Right lobe of liver (tissue), 6 donors: ENCODE measurements around the gene PRKN. TPM values are rescaled to one million over a fixed set of nuclear protein-coding genes. Genes with fewer than 3 reads are reported as not detected.

ENCODE experiments used
- ATAC-seq, 4 donors: fragments of 200-7000 bp; cut with Tn5 transposase; one replicate each; pipeline ENCODE4 v1.9.1; 2020; ENCODE audit warnings: mild to moderate bottlenecking in 4 of 4, moderate library complexity in 4 of 4
- DNase-seq, 3 donors: peaks; one replicate each; pipeline ENCODE4 v3.0.0-alpha.2; 2020
- H3K27ac ChIP-seq, 3 donors: fragments of 200-600 bp; one replicate each; pipeline ENCODE4 v1.8.0; 2022
- H3K27me3 ChIP-seq, 2 donors: fragments of 200-600 bp; one replicate each; pipeline ENCODE4 v1.8.0; 2022
- H3K36me3 ChIP-seq, 4 donors: fragments of 200-600 bp; sonication (generic) in 1 of 4; one replicate each; pipeline versions ENCODE4 v1.5.1 to v1.8.0; 2017 to 2022; ENCODE audit warnings: control low read depth in 1 of 4
- H3K4me1 ChIP-seq, 4 donors: fragments of 200-600 bp; sonication (generic) in 1 of 4; one replicate each; pipeline versions ENCODE4 v1.5.1 to v1.8.0; 2017 to 2022; ENCODE audit warnings: control low read depth in 1 of 4
- H3K4me3 ChIP-seq, 3 donors: fragments of 200-600 bp; one replicate each; pipeline ENCODE4 v1.8.0; 2022
- H3K9me3 ChIP-seq, 4 donors: fragments of 200-600 bp; sonication (generic) in 1 of 4; one replicate each; pipeline versions ENCODE4 v1.5.1 to v1.8.0; 2017 to 2022; ENCODE audit warnings: control low read depth in 1 of 4
- POLR2A ChIP-seq: fragments of 450-650 bp; IDR thresholded peaks from one replicate; pipeline ENCODE4 v1.6.1; 2017; ENCODE audit warnings: antibody characterized with exemption, mild to moderate bottlenecking
- WGBS: methylation state at CpG from one replicate; pipeline ENCODE4 v1.1.6; 2018; ENCODE audit warnings: low coverage, low lambda C conversion rate; ENCODE audit not compliant: insufficient coverage; ENCODE audit errors: missing lambda C conversion rate; 5-methylcytosine and 5-hydroxymethylcytosine counted together
- intact Hi-C, 2 donors: fragments of 100-400 bp; cut with DNase I; formaldehyde crosslinking; loops; one replicate each; pipeline versions ENCODE4 v1.11.2 to v1.14.1; 2022
- total RNA-seq, 6 experiments: library from RNA; depleted of rRNA in 2 of 6; stranded (reverse); fragments of >200 nt in 2 of 6; fragmentation: NEBNext Ultra II Directional in 3 of 6; extraction: Animal tissue kit (Norgen Biotek cat#: 25700) in 3 of 6; gene quantifications; one replicate each; pipeline versions ENCODE4 v1.1.0 to v1.2.4, GENCODE V29; 2016 to 2023
- TF ChIP-seq, protein P1 (sequence below), 4 donors: fragments of 200-600 bp in 3 of 4; fragments of 450-650 bp in 1 of 4; IDR thresholded peaks; one replicate each; pipeline versions ENCODE4 v1.5.1 to v1.8.0; 2016 to 2022; ENCODE audit warnings: antibody characterized with exemption in 4 of 4, mild to moderate bottlenecking in 2 of 4
- donor health status: DM: no; HTN: yes; CAD: no.
- donor health status: DM: no; HTN: no; CAD: no.
- donor health status: DM: no; HTN: no; CAD: no.
- donor health status: DM: no; HTN: yes; CAD: no.
- donor health status: DM: no; HTN: yes; CAD: no.

Gene PRKN
- total RNA-seq, 6 experiments from 2014 or later: 1.1 to 3.7 (median 2.2) TPM

DNA sequence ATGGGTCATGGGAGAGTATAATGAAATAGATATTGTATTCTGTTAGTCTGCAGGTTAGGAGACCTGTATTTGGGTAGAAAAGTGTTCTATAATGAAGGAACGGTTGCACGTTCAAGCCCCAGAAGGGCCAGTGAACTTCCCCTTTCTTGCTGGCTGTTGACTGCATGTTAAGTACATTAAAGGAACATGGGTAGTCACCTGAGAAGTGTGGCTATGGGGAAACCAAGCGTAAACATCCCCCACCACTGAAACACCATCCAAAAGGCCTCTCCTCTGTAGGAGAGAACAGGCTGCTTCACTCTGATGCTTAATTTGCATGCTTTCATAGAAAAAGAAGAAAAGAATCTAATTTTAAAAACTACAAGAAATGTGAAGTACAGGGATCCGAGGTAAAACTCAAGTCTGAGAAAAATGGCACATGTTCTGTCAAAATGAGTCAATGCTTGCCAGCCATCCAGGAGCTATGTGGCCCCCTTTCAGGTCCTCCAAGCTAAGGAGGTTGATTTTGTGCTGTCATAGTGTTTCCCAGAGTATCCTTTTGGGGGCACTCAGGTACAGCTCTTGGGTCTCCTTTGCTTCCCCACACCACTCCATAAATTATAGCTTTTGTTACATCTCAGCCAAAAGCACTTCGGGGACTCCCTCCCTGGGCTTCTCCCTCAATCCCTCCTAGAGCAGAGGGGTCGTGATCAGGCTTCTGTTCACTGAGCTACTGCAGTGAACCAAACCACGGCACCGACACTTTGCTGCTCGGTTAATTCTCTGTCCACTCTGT, 1170.0 kb downstream of the PRKN start:
- ATAC-seq (no peak), DNase-seq (no peak)
- no peak overlapping the region for H3K27ac ChIP-seq
- WGBS: 90% methylated on average over 2 of the region's 9 CpGs
- no peaks in the 10 kb centered on the region for H3K27me3 ChIP-seq
- peaks cover 0 to 10% (median 0%) of the 10 kb centered on the region in 4 donors for H3K9me3 ChIP-seq
- TF ChIP-seq, protein P1, sequence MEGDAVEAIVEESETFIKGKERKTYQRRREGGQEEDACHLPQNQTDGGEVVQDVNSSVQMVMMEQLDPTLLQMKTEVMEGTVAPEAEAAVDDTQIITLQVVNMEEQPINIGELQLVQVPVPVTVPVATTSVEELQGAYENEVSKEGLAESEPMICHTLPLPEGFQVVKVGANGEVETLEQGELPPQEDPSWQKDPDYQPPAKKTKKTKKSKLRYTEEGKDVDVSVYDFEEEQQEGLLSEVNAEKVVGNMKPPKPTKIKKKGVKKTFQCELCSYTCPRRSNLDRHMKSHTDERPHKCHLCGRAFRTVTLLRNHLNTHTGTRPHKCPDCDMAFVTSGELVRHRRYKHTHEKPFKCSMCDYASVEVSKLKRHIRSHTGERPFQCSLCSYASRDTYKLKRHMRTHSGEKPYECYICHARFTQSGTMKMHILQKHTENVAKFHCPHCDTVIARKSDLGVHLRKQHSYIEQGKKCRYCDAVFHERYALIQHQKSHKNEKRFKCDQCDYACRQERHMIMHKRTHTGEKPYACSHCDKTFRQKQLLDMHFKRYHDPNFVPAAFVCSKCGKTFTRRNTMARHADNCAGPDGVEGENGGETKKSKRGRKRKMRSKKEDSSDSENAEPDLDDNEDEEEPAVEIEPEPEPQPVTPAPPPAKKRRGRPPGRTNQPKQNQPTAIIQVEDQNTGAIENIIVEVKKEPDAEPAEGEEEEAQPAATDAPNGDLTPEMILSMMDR (IDR thresholded peaks at IDR 0.05): no peak
- intact Hi-C loops: no loop called here
- H3K36me3 ChIP-seq: no peaks in the 10 kb centered on the region
- H3K4me1 ChIP-seq: no peaks in the 10 kb centered on the region
- no peak overlapping the region for H3K4me3 ChIP-seq

DNA sequence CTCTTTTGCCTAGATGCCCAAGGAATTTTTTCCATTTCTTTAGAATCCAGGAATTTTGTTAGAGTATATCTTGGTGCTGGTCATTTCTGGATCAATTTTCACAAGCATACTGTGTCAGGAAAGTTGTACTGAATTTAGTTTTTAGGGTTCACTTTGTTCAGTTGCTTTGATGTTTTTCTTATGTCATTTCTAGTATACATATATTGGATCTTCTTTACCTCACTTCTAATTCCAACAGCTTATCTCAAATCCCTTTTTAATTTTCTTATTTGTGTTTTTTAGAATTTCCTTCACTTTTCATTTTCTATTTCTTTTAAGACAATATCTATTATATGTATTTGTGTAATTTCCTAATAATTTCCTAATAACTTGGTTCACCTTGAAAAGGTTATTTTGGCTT, 1172.7 kb downstream of the PRKN start:
- DNase-seq: no peak
- TF ChIP-seq, protein P1 (IDR thresholded peaks at IDR 0.05): no peak
- TF ChIP-seq POLR2A: no peak
- Histone ChIP-seq H3K9me3 (peaks cover 0 to 10% (median 0%) of the 10 kb centered on the region in 4 donors), H3K27ac (no peak overlapping the region), H3K4me1 (no peaks in the 10 kb centered on the region), H3K36me3 (no peaks in the 10 kb centered on the region), H3K27me3 (no peaks in the 10 kb centered on the region), H3K4me3 (no peak overlapping the region)
- no peak for ATAC-seq
- intact Hi-C loops: no loop called here

DNA sequence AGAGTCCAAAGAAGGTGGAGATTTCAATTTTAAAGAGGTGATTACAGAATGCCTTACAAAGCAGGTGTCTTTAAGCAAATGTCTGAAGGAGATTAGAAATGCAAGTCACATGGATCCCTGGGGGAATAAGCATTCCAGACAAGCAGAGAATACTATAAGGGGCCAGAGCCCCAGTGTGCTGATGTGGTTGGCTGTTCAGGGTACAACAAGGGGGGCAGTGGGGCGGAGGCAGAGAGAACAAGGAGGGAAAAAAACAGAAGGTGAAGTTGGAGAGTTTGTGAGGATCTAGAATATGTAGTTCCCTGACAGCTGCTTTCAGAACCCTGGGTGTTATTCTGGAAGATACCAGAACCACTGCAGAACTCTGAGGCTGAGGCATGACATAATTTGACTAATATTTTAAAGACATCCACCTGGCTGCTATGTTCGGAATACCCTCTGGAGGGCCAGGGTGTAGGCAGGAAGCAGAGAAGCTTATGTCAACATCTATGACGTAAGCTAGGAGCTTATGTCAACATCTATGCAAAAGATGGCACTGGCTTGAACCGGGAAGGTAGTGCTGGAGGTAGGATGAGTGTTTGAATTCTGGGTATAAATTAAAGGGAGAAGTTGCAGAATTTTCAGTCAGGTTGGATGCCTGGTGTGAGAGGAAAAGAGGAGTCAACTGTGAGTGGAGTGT, 1177.5 kb downstream of the PRKN start:
- Histone ChIP-seq H3K27ac (no peak overlapping the region), H3K9me3 (no peaks in the 10 kb centered on the region), H3K36me3 (no peaks in the 10 kb centered on the region), H3K4me1 (no peaks in the 10 kb centered on the region), H3K4me3 (no peak overlapping the region), H3K27me3 (no peaks in the 10 kb centered on the region)
- 58% methylated on average over 4 of the region's 4 CpGs for WGBS
- TF ChIP-seq, protein P1 (IDR thresholded peaks at IDR 0.05): no peak
- TF ChIP-seq POLR2A: no peak
- DNase-seq: no peak
- intact Hi-C loops: no loop called here
- ATAC-seq: peak in 2 of 4 donors; percentile 42 to 72

DNA sequence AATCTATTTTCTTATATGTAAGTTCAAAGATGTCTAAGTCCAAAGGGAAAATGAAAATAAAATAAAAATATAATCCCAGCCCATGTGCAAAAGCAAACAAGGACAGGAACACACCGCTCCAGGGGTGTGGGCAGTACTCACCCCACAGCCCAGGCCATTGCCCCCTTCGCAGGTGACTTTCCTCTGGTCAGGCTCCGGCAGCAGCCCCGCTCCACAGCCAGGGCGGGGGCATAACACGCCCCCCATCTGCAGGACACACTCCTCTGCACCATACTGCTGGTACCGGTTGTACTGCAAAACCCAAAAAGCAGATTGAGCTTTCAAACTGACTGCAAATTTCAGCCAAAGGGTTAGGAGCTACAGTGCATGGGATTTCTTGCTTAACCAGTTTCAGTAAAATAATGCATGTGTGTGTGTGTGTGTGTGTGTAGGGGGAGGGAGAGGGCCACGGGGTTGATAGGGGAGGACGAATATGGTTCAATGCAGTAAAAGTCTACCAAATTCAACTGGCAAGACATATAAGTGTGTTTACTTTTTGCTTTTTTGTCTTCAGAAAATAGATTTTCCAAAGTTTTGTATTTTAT, 1178.8 kb downstream of the PRKN start:
- DNase-seq: no peak
- WGBS: 82% methylated on average over 9 of the region's 9 CpGs

More for the DNA sequence above, 1178.8 kb downstream of the PRKN start:
- no peak for ATAC-seq
- Histone ChIP-seq H3K9me3 (no peaks in the 10 kb centered on the region), H3K4me3 (no peak overlapping the region), H3K27ac (no peak overlapping the region), H3K4me1 (no peaks in the 10 kb centered on the region), H3K27me3 (no peaks in the 10 kb centered on the region), H3K36me3 (no peaks in the 10 kb centered on the region)
- intact Hi-C loops: no loop called here
- TF ChIP-seq POLR2A: no peak
- TF ChIP-seq, protein P1 (IDR thresholded peaks at IDR 0.05): no peak
